Limb (tissue), 2 donors: ENCODE measurements around the gene ZDHHC16.
"Not testable (repeated sequence)": the region's sequence is repeated elsewhere in the genome, so short reads cannot be mapped to it uniquely, and the experiment has no call there.

Experiments used
- DNase-seq, 2 donors: peaks; one replicate each; pipeline ENCODE4 v3.0.0-alpha.2; 2016; ENCODE audit errors: extremely low spot score in 2 of 2

Gene ZDHHC16

DNA sequence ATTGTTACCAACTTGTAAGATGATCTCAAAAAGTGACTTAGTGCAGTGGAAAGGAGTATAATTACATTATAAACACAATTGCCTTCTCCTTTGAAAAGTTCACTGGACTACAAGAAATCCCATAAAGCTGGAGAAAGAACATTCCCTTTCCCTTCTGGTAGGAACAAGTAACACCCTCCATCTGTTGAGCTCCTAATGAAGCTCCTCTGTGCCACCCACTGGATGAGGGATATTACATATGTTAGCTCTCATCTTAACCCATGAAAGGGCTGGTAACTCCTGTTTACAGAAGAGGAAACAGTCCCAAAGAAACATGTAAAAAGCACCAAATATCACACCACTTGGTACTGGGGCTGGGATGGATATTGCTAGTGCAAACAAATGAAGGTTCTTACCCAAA, 11.9 kb upstream of the ZDHHC16 start:
- no peak for DNase-seq

DNA sequence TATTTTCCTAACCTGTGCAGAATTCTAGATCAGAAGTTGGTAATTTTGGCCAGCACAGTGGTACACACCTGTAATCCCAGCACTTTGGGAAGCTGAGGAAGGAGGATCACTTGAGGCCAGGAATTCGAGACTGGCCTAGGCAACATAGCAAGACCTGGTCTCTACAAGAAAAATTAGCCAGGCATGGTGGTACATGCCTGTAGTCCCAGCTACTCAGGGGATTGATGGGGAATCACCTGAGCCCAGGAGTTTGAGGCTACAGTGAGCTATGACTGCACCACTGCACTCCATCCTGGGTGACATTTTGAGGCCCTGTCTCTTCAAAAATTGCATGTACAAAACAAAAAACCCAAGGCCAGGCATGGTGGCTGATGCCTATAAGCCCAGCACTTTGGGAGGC, 11.4 kb upstream of the ZDHHC16 start:
- DNase-seq: no peak

DNA sequence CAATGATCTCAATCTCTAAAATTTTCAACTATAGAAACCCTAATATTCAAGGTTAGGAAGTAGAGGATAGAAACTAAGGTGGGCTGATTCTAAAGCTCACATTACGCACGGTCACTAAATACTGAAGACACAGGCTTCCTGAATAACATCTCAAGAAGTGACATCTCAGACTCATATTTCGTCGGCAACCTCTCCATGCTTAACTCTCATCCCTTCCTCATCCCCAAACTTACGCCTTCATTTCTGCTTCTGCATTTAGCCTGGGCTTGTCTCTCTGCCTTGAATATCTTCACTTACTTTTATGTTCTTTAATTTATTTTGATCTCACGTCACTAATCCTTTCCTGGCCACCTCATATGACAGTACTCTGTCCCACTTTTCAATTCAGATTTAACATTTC, 10.8 kb upstream of the ZDHHC16 start:
- no peak for DNase-seq

DNA sequence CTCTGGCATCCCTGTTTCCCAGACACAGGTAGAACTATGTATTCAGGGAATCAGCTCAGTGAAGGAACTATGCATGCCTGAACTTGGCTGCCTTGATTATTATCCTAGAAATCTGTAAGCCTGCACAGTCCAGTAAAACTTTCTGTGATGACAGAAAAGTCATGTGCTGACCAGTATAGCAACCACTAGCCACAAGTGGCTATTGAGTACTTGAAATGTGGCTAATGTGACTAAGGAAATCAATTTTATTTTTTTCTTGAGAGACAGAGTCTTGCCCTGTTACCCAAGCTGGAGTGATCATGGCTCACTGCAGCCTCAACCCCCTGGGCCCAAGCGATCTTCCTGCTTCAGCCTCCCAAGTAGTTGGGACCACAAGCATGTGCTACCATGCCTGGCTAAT, 3.7 kb upstream of the ZDHHC16 start:
- DNase-seq: no peak

DNA sequence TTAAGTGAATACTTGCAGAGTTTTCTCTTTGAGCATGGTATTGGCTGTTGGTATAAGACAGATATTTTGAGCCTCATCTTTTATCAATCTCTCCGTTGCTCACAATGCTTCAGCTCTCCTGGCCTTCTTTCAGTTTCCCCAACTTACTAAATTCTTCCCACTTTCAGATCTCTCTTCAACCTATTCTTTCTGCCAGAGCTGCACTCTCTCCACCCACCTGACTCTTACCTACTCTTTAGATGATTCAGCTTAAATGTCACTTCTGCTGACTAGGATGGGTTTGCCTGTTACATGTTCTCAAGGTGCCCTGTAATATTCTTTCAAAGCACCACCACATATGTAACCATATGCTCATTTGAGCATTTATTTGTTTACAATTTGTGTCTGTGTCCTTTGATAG, 1.8 kb upstream of the ZDHHC16 start:
- DNase-seq: no peak

DNA sequence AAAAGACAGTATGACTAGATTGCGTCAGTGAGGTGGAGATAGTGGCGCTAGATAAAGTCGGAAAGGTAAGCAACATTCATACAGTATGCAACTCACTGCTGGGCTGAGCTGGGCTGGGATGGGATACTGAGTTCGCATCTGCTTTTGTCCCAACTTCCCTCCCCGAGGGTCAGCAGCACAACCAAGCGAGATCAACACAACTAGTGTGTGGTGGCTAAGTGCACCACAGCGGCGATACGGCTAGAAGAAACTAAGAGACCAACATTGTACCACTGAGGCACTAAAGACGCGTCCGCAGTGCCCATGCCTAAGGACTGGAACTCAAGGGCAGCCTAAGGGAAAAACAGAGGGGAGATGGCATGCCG, 636 bp upstream of the ZDHHC16 start:
- DNase-seq: no peak

DNA sequence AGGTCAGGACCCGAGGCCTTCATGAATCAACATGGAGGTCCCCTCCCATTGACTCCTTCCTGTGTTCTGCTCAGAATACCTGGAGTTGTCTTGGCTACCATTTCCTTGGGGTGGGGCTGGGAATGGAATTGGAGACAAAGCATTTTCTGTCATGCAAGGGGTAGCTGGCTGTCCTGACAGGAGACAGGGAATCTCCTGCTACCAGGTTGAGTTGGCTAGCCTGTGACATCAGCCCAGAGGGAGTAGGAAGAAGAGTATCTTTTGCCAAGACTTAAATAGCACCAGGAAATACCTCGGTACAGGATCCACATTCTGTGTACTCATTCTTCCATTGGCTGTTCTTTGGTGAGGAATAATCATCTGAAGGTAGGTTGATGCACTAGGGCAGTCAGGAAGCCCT, 4.9 kb downstream of the ZDHHC16 start:
- DNase-seq: no peak

DNA sequence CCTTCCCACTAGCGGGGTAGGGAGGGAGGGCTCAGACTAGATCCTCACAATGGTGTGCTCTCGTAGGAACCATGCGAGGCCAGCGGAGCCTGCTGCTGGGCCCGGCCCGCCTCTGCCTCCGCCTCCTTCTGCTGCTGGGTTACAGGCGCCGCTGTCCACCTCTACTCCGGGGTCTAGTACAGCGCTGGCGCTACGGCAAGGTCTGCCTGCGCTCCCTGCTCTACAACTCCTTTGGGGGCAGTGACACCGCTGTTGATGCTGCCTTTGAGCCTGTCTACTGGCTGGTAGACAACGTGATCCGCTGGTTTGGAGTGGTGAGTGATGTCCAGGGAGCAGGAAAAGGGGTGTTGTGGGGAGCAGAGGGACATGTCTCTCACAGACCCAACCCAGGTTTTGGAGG, 5.6 kb downstream of the ZDHHC16 start:
- no peak for DNase-seq

DNA sequence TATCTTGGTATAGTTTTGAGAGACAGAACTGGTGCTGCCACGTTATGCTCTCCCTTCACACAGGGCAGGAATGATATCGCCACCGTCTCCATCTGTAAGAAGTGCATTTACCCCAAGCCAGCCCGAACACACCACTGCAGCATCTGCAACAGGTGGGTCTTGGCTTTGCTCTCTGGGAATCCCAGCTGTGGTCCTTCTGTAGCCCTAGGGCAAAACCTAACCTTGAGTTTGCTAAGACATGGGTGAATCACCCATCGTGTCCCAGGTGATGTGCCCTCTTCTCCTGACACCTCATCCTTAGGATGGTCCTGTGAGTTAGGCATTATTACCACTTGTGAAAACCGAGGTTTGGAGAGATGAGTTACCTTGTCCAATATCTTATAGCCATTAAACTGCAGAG, 6.4 kb downstream of the ZDHHC16 start:
- DNase-seq: no peak

DNA sequence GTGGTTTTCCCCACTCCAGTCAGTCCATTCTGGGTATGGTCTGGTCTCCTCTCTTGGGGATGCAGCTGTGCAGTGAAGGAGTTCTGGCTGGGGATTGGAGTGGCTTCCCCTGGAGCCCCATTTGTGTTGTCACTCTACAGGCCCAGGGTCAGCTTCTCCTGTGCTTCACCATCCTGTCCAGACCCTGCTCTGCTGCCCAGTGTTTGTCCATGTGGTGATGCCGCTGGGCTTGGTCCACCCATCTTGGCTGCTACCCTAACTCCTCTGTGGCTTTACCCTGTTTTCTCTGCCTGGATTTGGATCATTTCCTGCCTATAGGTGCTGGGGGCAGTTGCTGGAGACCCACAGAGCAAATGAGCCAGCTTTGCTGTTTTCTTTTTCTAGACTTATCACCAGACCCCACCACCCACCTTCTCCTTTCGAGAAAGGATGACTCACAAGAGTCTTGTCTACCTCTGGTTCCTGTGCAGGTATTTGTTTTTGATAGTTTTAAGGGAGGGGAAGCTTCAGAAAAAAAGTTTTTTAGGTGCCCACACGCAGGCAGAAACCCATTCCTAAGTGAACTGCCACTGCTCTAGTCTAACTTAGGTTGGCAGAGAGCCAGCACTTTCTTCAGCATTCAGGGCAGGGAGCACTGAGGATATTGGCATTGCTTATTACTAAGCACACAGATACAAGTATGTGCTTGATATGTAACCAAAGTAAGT, 8.5 kb downstream of the ZDHHC16 start:
- peak in 1 of 2 donors; percentile 21 for DNase-seq

DNA sequence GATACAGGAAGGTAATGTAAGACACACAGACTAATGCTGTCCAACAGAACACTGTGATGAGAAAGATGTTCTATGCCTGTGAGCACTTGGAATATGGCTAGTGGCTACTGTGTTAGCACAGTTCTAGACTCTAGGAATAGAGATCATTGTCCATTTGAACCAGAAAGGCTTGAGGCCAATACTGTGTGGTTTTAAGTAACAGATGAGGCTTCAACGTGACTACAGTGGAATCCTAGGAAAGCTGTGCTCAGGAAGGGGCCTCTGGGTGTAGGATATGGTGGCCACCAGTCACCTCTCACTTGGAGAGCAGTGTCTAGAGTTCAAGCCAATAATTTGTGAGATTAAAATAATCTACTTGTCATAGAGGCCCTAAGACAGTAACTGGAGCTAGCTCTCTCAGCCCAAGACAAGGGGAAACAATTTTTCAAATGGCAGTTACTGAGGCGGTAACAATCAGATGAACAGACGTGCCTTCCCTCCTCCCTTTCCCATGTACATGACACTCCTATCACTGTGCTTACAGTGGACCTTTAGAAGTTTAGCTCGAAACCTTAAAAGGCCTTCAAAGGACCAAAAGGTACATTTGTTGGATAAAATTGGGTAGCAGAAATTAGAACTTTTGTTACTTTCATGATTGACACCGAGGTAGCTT, 10.2 kb downstream of the ZDHHC16 start:
- DNase-seq: no peak

DNA sequence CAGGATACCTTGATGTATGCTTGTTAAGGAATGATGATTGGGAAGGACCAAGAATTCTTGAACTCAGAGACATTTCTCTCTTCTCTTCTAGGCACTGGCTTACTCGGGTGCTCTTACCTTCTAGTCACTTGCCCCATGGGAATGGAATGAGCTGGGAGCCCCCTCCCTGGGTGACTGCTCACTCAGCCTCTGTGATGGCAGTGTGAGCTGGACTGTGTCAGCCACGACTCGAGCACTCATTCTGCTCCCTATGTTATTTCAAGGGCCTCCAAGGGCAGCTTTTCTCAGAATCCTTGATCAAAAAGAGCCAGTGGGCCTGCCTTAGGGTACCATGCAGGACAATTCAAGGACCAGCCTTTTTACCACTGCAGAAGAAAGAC, 10.7 kb downstream of the ZDHHC16 start:
- no peak for DNase-seq

DNA sequence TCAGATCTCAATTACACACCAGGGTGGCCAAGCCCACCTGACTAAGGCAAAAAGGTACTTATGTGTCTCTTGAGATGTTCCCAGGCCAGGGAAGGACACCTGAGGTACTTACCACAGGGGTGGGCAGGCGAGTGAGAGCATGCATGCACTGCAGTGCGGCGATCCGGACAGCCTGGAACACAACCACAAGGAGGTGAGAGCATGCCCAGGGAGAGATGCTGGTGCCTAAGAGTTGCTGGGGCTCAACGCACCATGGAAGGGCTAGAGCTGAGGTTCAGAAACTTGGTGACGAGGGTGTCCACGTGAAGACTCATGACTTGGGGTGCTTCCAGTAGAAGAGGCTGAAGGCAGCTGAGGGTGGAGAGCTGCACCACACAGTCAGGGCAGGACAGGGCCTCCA, 13.1 kb downstream of the ZDHHC16 start:
- DNase-seq: no peak

DNA sequence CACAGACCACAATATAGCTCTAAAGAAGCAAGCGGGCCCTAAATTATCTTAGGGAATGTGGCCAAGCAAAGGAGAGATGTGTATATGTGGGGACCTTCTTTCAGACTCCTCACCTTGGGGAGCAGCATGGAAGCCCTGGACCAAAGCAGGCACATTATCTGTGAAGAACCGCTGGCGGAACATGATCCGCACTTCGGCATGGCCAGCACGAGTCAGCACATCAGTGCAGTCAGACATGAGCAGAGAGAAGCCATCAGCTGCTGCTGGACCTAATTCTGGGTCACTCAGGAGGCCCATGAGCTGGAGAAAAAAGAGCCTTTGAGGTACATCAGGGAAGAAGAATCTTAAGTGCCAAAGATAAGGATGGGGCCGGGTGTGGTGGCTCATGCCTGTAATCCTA, 14.0 kb downstream of the ZDHHC16 start:
- no peak for DNase-seq

DNA sequence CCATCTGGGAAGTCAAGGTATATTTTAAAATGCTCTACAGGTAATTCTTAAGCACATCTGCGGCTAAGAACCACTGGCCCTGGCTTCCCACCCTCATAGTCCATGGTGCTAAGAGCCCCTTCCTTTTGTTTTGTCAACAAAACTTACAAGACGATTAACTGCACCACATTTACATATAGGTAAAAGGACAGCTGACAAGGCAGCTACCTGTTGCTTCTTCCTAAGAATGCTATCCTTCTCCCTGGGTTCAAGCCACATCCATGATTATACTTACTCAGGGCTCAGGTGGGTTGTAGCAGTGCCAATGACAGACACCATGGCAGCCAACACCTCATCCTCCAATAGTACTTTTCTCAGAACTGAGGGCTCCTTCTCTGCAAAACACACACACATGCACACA, 16.3 kb downstream of the ZDHHC16 start:
- no peak for DNase-seq

DNA sequence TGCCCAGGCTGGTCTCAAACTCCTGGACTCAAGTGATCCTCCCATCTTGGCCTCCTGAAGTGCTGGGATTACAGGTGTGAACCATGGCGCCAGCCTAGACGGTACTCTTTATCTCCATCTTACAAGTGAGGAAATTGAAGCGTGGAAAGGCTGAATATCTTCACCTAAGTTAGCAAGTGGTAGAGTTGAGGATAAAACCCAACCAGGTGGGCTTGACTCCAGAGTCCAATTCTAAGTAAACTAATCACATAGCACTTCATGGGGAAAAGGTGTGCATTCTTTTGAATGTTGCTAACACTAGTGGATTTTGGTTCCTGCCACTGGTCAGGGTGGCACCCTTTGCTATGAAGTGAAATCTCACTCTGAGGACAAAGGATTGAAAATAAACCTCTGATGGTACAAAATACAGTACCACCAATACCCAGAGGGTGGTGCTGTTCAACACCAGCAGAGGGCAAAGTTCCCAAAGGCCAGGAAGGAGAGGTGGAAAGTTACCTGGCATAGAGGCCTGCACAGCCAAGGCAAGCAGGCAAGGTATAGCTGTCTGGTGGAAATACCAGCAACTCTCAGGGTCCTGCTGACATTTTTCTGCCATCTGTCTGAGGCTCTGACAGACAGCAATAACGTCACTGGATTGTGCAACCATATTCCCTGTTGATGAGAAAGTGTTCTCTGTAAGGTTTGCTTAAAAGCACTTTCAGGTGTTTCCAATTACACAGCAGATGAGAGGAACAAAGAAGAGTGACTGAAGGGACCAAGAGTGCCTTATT, 17.6 kb downstream of the ZDHHC16 start:
- DNase-seq: peak; percentile 42 to 47

DNA sequence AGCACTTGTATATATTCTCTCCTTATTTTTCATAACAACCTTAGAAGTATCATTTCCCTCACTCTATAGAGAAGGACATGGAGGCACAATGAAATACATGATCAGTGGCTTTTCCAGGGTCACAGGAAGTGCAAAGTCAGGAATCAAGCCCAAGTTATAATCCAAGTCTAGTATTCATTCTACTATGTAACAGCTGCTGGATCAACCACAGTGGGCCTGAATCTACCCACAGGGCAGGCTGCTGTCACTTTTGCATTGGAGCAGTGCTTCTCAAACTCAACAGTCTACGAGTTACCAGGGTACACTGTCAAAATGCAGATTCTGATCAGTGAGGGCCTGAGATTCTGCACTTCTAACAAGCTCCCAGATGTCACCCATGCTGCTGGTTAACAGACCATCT, 18.3 kb downstream of the ZDHHC16 start:
- no peak for DNase-seq

DNA sequence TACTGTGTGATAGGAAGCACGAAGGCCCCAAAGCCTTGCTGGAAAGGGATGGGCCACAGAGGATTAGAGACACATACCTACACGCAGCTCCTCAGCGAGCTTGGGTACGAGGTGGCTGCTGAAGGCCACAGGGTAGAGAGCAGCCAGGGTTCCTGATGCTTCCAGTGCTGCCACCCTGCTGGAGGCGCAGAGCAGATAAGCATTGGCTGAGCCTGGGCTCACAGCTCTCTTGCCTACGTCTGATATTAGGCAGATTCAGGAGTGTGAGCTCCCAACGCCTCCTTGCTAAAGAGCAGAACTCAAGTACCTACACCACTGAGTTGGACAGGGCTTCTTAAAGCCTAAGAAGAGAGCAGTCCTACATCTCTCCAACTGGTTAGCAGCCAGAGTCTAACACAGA, 20.0 kb downstream of the ZDHHC16 start:
- DNase-seq: no peak

DNA sequence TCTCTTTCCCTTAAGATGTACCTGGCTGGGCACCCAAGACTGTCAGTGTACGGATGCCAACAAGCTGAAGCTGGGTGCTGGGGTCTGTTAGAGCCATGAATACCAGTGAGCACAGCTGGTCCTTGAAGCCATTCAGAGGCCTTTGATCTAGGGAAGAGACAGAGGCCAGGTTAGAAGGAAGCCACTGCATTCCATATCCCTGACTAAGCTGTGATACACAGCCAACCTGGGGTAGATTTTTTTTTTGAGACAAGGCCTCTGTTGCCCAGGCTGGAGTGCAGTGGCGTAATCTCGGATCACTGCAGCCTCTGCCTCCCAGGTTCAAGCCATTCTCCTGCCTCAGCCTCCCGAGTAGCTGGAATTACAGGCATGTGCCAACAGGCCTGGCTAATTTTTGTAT, 20.8 kb downstream of the ZDHHC16 start:
- no peak for DNase-seq

DNA sequence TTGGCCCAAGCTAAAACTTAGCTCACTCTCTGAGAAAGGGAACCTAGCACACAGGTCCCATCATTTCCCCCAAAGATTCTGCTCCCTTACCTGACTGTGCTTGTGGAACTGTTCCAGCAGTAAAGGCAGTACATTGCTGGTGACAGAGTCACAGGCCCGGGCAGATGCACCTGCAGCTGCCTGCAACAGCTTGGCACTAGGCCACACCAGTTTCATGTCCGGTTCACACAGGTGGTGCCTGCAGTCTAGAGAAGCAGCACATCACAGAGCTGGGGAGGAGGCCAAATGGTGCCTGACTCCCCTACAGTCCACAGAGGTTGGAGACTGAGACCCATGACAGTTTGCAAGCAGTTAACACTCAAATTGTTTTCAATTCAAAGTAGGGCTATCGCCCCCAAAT, 22.2 kb downstream of the ZDHHC16 start:
- DNase-seq: no peak

DNA sequence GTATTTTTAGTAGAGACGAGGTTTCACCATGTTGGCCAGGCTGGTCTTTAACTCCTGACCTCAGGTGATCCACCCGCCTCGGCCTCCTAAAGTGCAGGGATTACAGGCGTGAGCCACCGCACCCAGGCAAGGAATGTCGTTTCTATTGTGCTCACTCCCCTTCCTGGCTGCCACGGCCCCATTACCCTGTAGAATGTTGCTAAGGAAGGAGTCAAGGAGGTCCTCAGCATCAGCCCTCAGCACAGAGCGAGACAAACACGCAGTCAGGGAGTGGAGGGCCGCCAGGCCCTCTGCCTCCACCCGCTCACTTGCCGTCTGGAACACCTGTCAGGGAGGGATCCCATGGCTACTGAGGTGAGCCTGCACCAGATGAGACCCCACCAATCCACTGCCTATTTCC, 22.8 kb downstream of the ZDHHC16 start:
- DNase-seq: not testable (repeated sequence)

DNA sequence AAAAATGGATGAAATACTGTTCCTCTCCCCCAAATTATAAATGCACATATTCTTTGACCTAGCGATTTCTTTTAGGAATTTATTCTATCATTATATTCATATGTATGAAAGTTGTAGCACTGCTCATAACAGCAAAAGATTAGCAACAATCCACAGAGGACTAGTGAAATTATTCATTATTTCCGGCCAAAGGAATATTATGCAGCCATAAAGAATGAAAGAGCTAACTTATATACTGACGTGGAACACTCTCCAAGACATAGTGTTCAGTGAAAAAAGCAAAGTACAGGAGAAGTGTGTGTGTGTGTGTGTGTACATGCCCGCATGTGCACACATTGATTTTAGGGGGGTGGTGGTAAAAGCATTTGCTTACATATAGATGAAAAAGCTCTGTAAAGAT, 28.9 kb downstream of the ZDHHC16 start:
- DNase-seq: no peak
